Peyer's patch (tissue), 4 donors: ENCODE results near the gene DAPK1.

Experiments
- CTCF ChIP-seq, 6 experiments: fragments of 450-650 bp in 4 of 6; fragments of 200-600 bp in 2 of 6; sonication (generic) in 1 of 6; IDR thresholded peaks; one replicate each; pipeline ENCODE4 v1.5.1; 2017 to 2019; ENCODE audit warnings: antibody characterized with exemption in 6 of 6, mild to moderate bottlenecking in 3 of 6, moderate library complexity in 1 of 6
- POLR2A ChIP-seq, 2 donors: fragments of 450-650 bp; IDR thresholded peaks; one replicate each; pipeline ENCODE4 v1.5.1; 2017; ENCODE audit warnings: antibody characterized with exemption in 2 of 2, mild to moderate bottlenecking in 2 of 2, moderate library complexity in 2 of 2

GRCh38 chr9:87661241-87661640, 163.6 kb downstream of the DAPK1 start:
- TF ChIP-seq CTCF (IDR thresholded peaks at IDR 0.05) = no peak
- no peak for TF ChIP-seq POLR2A (IDR thresholded peaks at IDR 0.05)
